HCT116 (cell line): ENCODE results near the gene TBXA2R.

Source experiments
- EGR1 ChIP-seq: IDR thresholded peaks from 2 replicates; pipeline ENCODE4 v1.6.1; 2012; ENCODE audit warnings: low read depth
- POLR2AphosphoS5 ChIP-seq: IDR thresholded peaks from 2 replicates; pipeline ENCODE4 v1.6.1; 2011; ENCODE audit warnings: mild to moderate bottlenecking, low read depth, low read length, moderate library complexity
- SP1 ChIP-seq: IDR thresholded peaks from 2 replicates; pipeline ENCODE4 v1.6.1; 2012; ENCODE audit warnings: low read depth

- no peak for TF ChIP-seq SP1
- TF ChIP-seq EGR1: no peak
- TF ChIP-seq POLR2AphosphoS5: no peak
Measured at GRCh38 chr19:3556423-3556977, 50.2 kb downstream of the TBXA2R start.
